Hepatocyte (in vitro differentiated cells): Measurements from ENCODE around the gene CCDC90B. TPM values are rescaled to one million over a fixed set of nuclear protein-coding genes. Genes with fewer than 3 reads are reported as not detected.

Experiments
- DNase-seq: peaks from one replicate; pipeline ENCODE4 v3.0.0-alpha.2; 2016; ENCODE audit warnings: low spot score
- H2AFZ ChIP-seq: fragments of 200-600 bp; sonication (generic); 2 replicates; pipeline ENCODE4 v1.6.0; 2016; ENCODE audit warnings: antibody characterized with exemption, mild to moderate bottlenecking
- H3K27ac ChIP-seq: fragments of 200-600 bp; sonication (generic); 2 replicates; pipeline ENCODE4 v1.5.1; 2016; ENCODE audit warnings: mild to moderate bottlenecking
- H3K27me3 ChIP-seq: fragments of 200-600 bp; sonication (generic); 2 replicates; pipeline ENCODE4 v1.6.1; 2016
- H3K36me3 ChIP-seq: fragments of 200-600 bp; sonication (generic); replicated peaks from 2 replicates; pipeline ENCODE4 v1.5.1; 2016; ENCODE audit warnings: low read depth; ENCODE audit not compliant: insufficient read depth
- H3K4me1 ChIP-seq: fragments of 200-600 bp; sonication (generic); 2 replicates; pipeline ENCODE4 v1.5.1; 2016; ENCODE audit warnings: mild to moderate bottlenecking, moderate library complexity; ENCODE audit not compliant: insufficient read depth
- H3K4me2 ChIP-seq: fragments of 200-600 bp; sonication (generic); 2 replicates; pipeline ENCODE4 v1.6.0; 2016
- H3K4me3 ChIP-seq: fragments of 200-600 bp; sonication (generic); 2 replicates; pipeline ENCODE4 v1.5.1; 2016; ENCODE audit warnings: mild to moderate bottlenecking
- H3K79me2 ChIP-seq: fragments of 200-600 bp; sonication (generic); 2 replicates; pipeline ENCODE4 v1.6.0; 2017; ENCODE audit warnings: mild to moderate bottlenecking
- H3K9me2 ChIP-seq: fragments of 200-600 bp; sonication (generic); replicated peaks from 2 replicates; pipeline ENCODE4 v1.6.0; 2017; ENCODE audit warnings: mild to moderate bottlenecking; ENCODE audit not compliant: insufficient read depth
- H3K9me3 ChIP-seq: fragments of 200-600 bp; sonication (generic); 2 replicates; pipeline ENCODE4 v1.5.1; 2016; ENCODE audit warnings: low read depth, mild to moderate bottlenecking
- H4K20me1 ChIP-seq: fragments of 200-600 bp; sonication (generic); 2 replicates; pipeline ENCODE4 v1.6.0; 2016; ENCODE audit warnings: mild to moderate bottlenecking; ENCODE audit not compliant: insufficient read depth, poor library complexity, severe bottlenecking
- CTCF ChIP-seq: fragments of 200-600 bp; sonication (generic); IDR thresholded peaks from 2 replicates; pipeline ENCODE4 v1.5.1; 2016; ENCODE audit warnings: antibody characterized with exemption, mild to moderate bottlenecking; ENCODE audit not compliant: poor library complexity
- EZH2 ChIP-seq: fragments of 200-600 bp; sonication (generic); IDR thresholded peaks from 2 replicates; pipeline ENCODE4 v1.6.1; 2016; ENCODE audit warnings: antibody characterized with exemption, mild to moderate bottlenecking, borderline replicate concordance
- EZH2phosphoT487 ChIP-seq: fragments of 200-600 bp; sonication (generic); IDR thresholded peaks from one replicate; pipeline ENCODE4 v1.6.1; 2018; ENCODE audit warnings: antibody characterized with exemption, mild to moderate bottlenecking, low read depth, moderate library complexity; ENCODE audit not compliant: unreplicated experiment, severe bottlenecking
- WGBS: methylation state at CpG from one replicate; pipeline ENCODE4 v1.1.6; 2016; ENCODE audit warnings: low lambda C conversion rate; ENCODE audit errors: missing lambda C conversion rate; 5-methylcytosine and 5-hydroxymethylcytosine counted together
- polyA plus RNA-seq: library from polyadenylated mRNA; unstranded; fragments of >200 nt; fragmentation: Nextera tagmentation; extraction: Ambion mirVana; gene quantifications from 2 replicates; pipeline ENCODE4 v1.2.1, GENCODE V29; 2016
- total RNA-seq: library from RNA; depleted of rRNA; stranded (reverse); fragments of >200 nt; gene quantifications from 2 replicates; pipeline ENCODE4 v1.2.3, GENCODE V29; 2014

Gene CCDC90B
- total and polyA plus RNA-seq, 2 experiments from 2014 or later: 42.4 to 47.8 TPM

- TF ChIP-seq EZH2 (no peak), CTCF (peak; percentile 65)
- DNase-seq: peak; percentile 79
- H4K20me1 ChIP-seq: no peaks in the 10 kb centered on the region
- H2AFZ ChIP-seq: no peak overlapping the region
- no peak overlapping the region for H3K4me3 ChIP-seq
- H3K9me3 ChIP-seq: no peaks in the 10 kb centered on the region
- H3K79me2 ChIP-seq: no peaks in the 10 kb centered on the region
- no peaks in the 10 kb centered on the region for H3K9me2 ChIP-seq
- H3K36me3 ChIP-seq: no peaks in the 10 kb centered on the region
- no peak overlapping the region for H3K27ac ChIP-seq
- no peak overlapping the region for H3K4me2 ChIP-seq
- no peaks in the 10 kb centered on the region for H3K27me3 ChIP-seq
- 15% methylated on average over 5 of the region's 5 CpGs for WGBS
- no peaks in the 10 kb centered on the region for H3K4me1 ChIP-seq
Observed at GRCh38 chr11:83241291-83241946, 44.7 kb downstream of the CCDC90B start.

GRCh38 chr11:83238111-83238510 is 48.1 kb downstream of the CCDC90B start:
- Histone ChIP-seq H3K79me2 (no peaks in the 10 kb centered on the region), H3K4me3 (no peak overlapping the region), H3K36me3 (no peaks in the 10 kb centered on the region), H2AFZ (no peak overlapping the region), H3K27me3 (no peaks in the 10 kb centered on the region), H3K9me2 (no peaks in the 10 kb centered on the region), H3K4me1 (peaks cover 14% of the 10 kb centered on the region), H3K4me2 (no peak overlapping the region), H3K9me3 (no peaks in the 10 kb centered on the region), H3K27ac (no peak overlapping the region), H4K20me1 (no peaks in the 10 kb centered on the region)
- TF ChIP-seq EZH2 (no peak), CTCF (no peak), EZH2phosphoT487 (no peak)
- WGBS: 65% methylated on average over 3 of the region's 3 CpGs
- no peak for DNase-seq

- Histone ChIP-seq H3K4me3 (no peak overlapping the region), H4K20me1 (no peaks in the 10 kb centered on the region), H3K4me1 (peaks cover 14% of the 10 kb centered on the region), H3K79me2 (no peaks in the 10 kb centered on the region), H3K4me2 (peak overlapping the region; percentile 1), H3K36me3 (no peaks in the 10 kb centered on the region), H3K27ac (no peak overlapping the region), H3K9me3 (no peaks in the 10 kb centered on the region), H3K27me3 (no peaks in the 10 kb centered on the region), H3K9me2 (no peaks in the 10 kb centered on the region), H2AFZ (no peak overlapping the region)
- no peak for DNase-seq
- TF ChIP-seq EZH2phosphoT487 (no peak), CTCF (no peak), EZH2 (no peak)
- 21% methylated on average over 1 of the region's 1 CpG for WGBS
Observed at GRCh38 chr11:83235825-83236224, 50.3 kb downstream of the CCDC90B start.

GRCh38 chr11:83223457-83223856 is 62.7 kb downstream of the CCDC90B start:
- H3K9me2 ChIP-seq: no peaks in the 10 kb centered on the region
- H3K9me3 ChIP-seq: no peaks in the 10 kb centered on the region
- DNase-seq: no peak
- no peaks in the 10 kb centered on the region for H3K79me2 ChIP-seq
- TF ChIP-seq CTCF (no peak), EZH2phosphoT487 (no peak), EZH2 (no peak)
- no peaks in the 10 kb centered on the region for H3K4me1 ChIP-seq
- H4K20me1 ChIP-seq: no peaks in the 10 kb centered on the region
- H2AFZ ChIP-seq: no peak overlapping the region
- H3K27ac ChIP-seq: no peak overlapping the region
- no peaks in the 10 kb centered on the region for H3K27me3 ChIP-seq
- 76% methylated on average over 2 of the region's 2 CpGs for WGBS
- H3K4me2 ChIP-seq: no peak overlapping the region
- H3K4me3 ChIP-seq: no peak overlapping the region
- no peaks in the 10 kb centered on the region for H3K36me3 ChIP-seq
